Prostate gland (tissue), 2 donors: Measurements from ENCODE around the gene GPR176.

Experiments used
- POLR2A ChIP-seq: fragments of 450-650 bp; IDR thresholded peaks from one replicate; pipeline ENCODE4 v1.6.1; 2016; ENCODE audit warnings: antibody characterized with exemption, mild to moderate bottlenecking
- POLR2AphosphoS5 ChIP-seq: sonication (generic); formaldehyde crosslinking; IDR thresholded peaks from one replicate; pipeline ENCODE4 v1.6.1; 2017; ENCODE audit warnings: antibody characterized with exemption
- TF ChIP-seq, protein P1 (sequence below), 4 experiments: fragments of 200-600 bp in 2 of 4; fragments of 450-650 bp in 2 of 4; sonication (generic) in 2 of 4; IDR thresholded peaks; 1 replicate in 3 of 4; 2 replicates in 1 of 4; pipeline ENCODE4 v1.5.1; 2016 to 2019; ENCODE audit warnings: antibody characterized with exemption in 4 of 4, mild to moderate bottlenecking in 2 of 4, moderate library complexity in 2 of 4

DNA sequence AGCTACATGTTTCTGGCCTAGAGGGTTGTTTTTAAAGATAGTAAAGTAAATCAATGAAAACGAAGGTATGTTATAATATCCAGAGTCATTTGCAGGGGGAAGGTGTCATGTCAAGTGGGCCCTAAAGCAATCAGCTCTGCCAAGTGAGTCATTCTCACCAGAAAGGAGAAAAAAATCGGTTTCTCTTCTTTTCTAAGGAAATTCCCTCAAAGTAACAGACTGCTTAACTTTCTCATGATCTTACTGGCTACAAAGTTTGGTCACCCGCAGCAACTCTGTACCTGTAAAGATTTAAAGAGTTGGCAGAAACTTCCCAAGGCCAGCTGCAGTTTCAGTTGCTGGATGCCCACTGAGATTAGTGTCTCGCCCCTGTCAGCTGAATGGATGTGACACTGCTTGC, 132.0 kb downstream of the GPR176 start:
- TF ChIP-seq, protein P1, sequence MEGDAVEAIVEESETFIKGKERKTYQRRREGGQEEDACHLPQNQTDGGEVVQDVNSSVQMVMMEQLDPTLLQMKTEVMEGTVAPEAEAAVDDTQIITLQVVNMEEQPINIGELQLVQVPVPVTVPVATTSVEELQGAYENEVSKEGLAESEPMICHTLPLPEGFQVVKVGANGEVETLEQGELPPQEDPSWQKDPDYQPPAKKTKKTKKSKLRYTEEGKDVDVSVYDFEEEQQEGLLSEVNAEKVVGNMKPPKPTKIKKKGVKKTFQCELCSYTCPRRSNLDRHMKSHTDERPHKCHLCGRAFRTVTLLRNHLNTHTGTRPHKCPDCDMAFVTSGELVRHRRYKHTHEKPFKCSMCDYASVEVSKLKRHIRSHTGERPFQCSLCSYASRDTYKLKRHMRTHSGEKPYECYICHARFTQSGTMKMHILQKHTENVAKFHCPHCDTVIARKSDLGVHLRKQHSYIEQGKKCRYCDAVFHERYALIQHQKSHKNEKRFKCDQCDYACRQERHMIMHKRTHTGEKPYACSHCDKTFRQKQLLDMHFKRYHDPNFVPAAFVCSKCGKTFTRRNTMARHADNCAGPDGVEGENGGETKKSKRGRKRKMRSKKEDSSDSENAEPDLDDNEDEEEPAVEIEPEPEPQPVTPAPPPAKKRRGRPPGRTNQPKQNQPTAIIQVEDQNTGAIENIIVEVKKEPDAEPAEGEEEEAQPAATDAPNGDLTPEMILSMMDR (IDR thresholded peaks at IDR 0.05): no peak
- TF ChIP-seq POLR2A (no peak), POLR2AphosphoS5 (no peak)
